NCI-H524 (cell line): Measurements from ENCODE around the gene AFP.

Experiments
- DNase-seq, 2 experiments: peaks; one replicate each; lab custom pipeline; 2025; lab: John Stamatoyannopoulos, UW

The AFP gene

GRCh38 chr4:73460913-73461522, 25.0 kb downstream of the AFP start:
- no peak for DNase-seq

- no peak for DNase-seq
Measured at GRCh38 chr4:73468170-73468569, 32.1 kb downstream of the AFP start.

- no peak for DNase-seq
Measured at GRCh38 chr4:73470728-73471127, 34.7 kb downstream of the AFP start.

GRCh38 chr4:73477176-73477575, 41.2 kb downstream of the AFP start:
- no peak for DNase-seq

- no peak for DNase-seq
Measured at GRCh38 chr4:73479323-73479722, 43.3 kb downstream of the AFP start.

- DNase-seq, result no peak
Measured at GRCh38 chr4:73481358-73481757, 45.3 kb downstream of the AFP start, which contains the start of gene AFM. TSS of gene AFM (plus strand) at chr4:73481745. CDS start at chr4:73481776, 31 bp downstream.

GRCh38 chr4:73485085-73485484, 49.1 kb downstream of the AFP start:
- no peak for DNase-seq

- no peak for DNase-seq
Measured at GRCh38 chr4:73485596-73485995, 49.6 kb downstream of the AFP start.

- no peak for DNase-seq
Measured at GRCh38 chr4:73486497-73486896, 50.5 kb downstream of the AFP start.

GRCh38 chr4:73487233-73487632, 51.2 kb downstream of the AFP start:
- no peak for DNase-seq

- DNase-seq, result no peak
Measured at GRCh38 chr4:73499996-73500765, 64.2 kb downstream of the AFP start.

- DNase-seq, result no peak
Measured at GRCh38 chr4:73501664-73502265, 65.7 kb downstream of the AFP start.

- DNase-seq, result no peak
Measured at GRCh38 chr4:73505567-73505966, 69.5 kb downstream of the AFP start.
